Spleen (tissue), 7 donors: ENCODE data around the gene LKAAEAR1.
A peak's percentile ranks its signal among the peaks of the same experiment; 100 is the strongest.

Experiments used
- CTCF ChIP-seq, 11 experiments: fragments of 200-600 bp in 7 of 11; fragments of 450-650 bp in 4 of 11; sonication (generic) in 4 of 11; IDR thresholded peaks in 8 of 11; conservative IDR thresholded peaks in 3 of 11; 1 replicate in 7 of 11; 2 replicates in 4 of 11; pipeline versions ENCODE4 v1.4.0 to v1.8.0; 2016 to 2021; ENCODE audit warnings: antibody characterized with exemption in 11 of 11, inconsistent platforms in 4 of 11, mild to moderate bottlenecking in 1 of 11
- POLR2A ChIP-seq, 3 donors: fragments of 450-650 bp; IDR thresholded peaks; one replicate each; pipeline ENCODE4 v1.5.1; 2017; ENCODE audit warnings: antibody characterized with exemption in 3 of 3, mild to moderate bottlenecking in 1 of 3
- POLR2AphosphoS5 ChIP-seq, 3 donors: sonication (generic); formaldehyde crosslinking; IDR thresholded peaks; one replicate each; pipeline ENCODE4 v1.5.1; 2017; ENCODE audit warnings: antibody characterized with exemption in 3 of 3
- donor health status: DM: no; HTN: no; CAD: no; lungs with moderate emphysema.
- donor health status: DM: no; HTN: no; CAD: no.
- donor health status: DM: no; HTN: no; CAD: no.

GRCh38 chr20:64077094-64077493 is 7.1 kb downstream of the LKAAEAR1 start:
- TF ChIP-seq CTCF (IDR thresholded peaks at IDR 0.05 in 8 of 11, conservative IDR thresholded peaks at IDR 0.05 in 3 of 11) (no peak), POLR2AphosphoS5 (IDR thresholded peaks at IDR 0.05) (peak; percentile 67 to 79 (median 75)), POLR2A (IDR thresholded peaks at IDR 0.05) (no peak)
